Effector CD4-positive, alpha-beta T cell (primary cell): ENCODE results near the gene CEP76.

ENCODE experiments used
- DNase-seq: peaks from one replicate; pipeline ENCODE4 v3.0.0-alpha.2; 2020
- total RNA-seq: gene quantifications from one replicate; lab custom pipeline; 2026; lab: John Stamatoyannopoulos, UW

CEP76 gene
- 25.5 reads per million, percentile 52 among the genes with 10 or more reads in this experiment for total RNA-seq

- peak; percentile 75 for DNase-seq
These were observed at the start of gene CEP76, which contains the start of gene PSMG2 for GRCh38 chr18:12702221-12703095. Gene CEP76, minus strand, starts transcription at chr18:12702723. Its CDS starts 175 bp downstream, at chr18:12702548. Gene PSMG2, plus strand, starts transcription at chr18:12703042. Its CDS starts 66 bp downstream, at chr18:12703108.

GRCh38 chr18:12751891-12752290 is 49.4 kb upstream of the CEP76 start:
- no peak for DNase-seq

GRCh38 chr18:12751503-12751884 is 49.0 kb upstream of the CEP76 start:
- DNase-seq: no peak

- no peak for DNase-seq
These were observed 48.4 kb upstream of the CEP76 start for GRCh38 chr18:12750715-12751502.

GRCh38 chr18:12750076-12750714 is 47.7 kb upstream of the CEP76 start:
- no peak for DNase-seq

GRCh38 chr18:12749121-12749520 is 46.6 kb upstream of the CEP76 start:
- DNase-seq: no peak

GRCh38 chr18:12748671-12749070 is 46.1 kb upstream of the CEP76 start:
- DNase-seq: no peak

- DNase-seq: no peak
These were observed 45.2 kb upstream of the CEP76 start for GRCh38 chr18:12747530-12748315.

GRCh38 chr18:12745095-12745795 is 42.7 kb upstream of the CEP76 start:
- no peak for DNase-seq

GRCh38 chr18:12744103-12744502 is 41.6 kb upstream of the CEP76 start:
- DNase-seq: no peak

- DNase-seq: no peak
These were observed 39.9 kb upstream of the CEP76 start for GRCh38 chr18:12742453-12742852.

- no peak for DNase-seq
These were observed 38.8 kb upstream of the CEP76 start for GRCh38 chr18:12741351-12741750.

- no peak for DNase-seq
These were observed 34.9 kb upstream of the CEP76 start for GRCh38 chr18:12737243-12737902.

- peak; percentile 61 for DNase-seq
These were observed 24.4 kb upstream of the CEP76 start for GRCh38 chr18:12726774-12727550.

GRCh38 chr18:12726331-12726730 is 23.8 kb upstream of the CEP76 start:
- DNase-seq: no peak

- no peak for DNase-seq
These were observed 20.2 kb upstream of the CEP76 start for GRCh38 chr18:12722731-12723130.

GRCh38 chr18:12721495-12722275 is 19.2 kb upstream of the CEP76 start:
- no peak for DNase-seq

- DNase-seq: no peak
These were observed 8.9 kb upstream of the CEP76 start for GRCh38 chr18:12711446-12711845.

GRCh38 chr18:12703664-12704063 is 1.1 kb upstream of the CEP76 start:
- no peak for DNase-seq
